ENCODE data around the gene NDUFA6.

DNA sequence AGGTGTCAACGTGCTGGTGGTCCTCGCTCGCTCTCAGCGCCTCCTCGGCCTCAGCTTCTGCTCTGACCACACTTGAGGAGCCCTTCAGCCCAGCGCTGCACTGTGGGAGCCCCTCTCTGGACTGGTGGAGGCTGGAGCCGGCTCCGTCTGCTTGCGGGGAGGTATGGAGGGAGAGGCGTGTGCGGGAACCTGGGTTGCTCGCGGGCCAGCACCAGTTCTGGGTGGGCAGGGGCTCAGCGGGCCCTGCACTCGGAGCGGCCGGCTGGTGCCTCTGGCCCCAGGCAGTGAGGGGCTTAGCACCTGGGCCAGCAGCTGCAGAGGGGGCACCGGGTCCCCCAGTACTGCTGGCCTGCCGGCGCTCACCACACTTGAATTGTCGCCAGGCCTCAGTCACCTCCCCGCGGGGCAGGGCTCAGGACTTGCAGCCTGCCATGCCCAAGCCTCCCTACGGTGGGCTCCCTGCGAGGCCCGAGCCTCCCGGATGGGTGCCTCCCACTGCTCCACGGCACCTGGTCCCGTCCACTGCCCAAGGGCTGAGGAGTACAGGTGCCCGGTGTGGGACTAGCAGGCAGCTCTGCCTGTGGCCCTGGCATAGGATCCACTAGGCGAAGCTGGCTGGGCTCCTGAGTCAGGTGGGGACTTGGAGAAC lies 47.7 kb upstream of the NDUFA6 start:
- TF ChIP-seq, protein P1, sequence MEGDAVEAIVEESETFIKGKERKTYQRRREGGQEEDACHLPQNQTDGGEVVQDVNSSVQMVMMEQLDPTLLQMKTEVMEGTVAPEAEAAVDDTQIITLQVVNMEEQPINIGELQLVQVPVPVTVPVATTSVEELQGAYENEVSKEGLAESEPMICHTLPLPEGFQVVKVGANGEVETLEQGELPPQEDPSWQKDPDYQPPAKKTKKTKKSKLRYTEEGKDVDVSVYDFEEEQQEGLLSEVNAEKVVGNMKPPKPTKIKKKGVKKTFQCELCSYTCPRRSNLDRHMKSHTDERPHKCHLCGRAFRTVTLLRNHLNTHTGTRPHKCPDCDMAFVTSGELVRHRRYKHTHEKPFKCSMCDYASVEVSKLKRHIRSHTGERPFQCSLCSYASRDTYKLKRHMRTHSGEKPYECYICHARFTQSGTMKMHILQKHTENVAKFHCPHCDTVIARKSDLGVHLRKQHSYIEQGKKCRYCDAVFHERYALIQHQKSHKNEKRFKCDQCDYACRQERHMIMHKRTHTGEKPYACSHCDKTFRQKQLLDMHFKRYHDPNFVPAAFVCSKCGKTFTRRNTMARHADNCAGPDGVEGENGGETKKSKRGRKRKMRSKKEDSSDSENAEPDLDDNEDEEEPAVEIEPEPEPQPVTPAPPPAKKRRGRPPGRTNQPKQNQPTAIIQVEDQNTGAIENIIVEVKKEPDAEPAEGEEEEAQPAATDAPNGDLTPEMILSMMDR (IDR thresholded peaks at IDR 0.05), result no peak
- no peak for TF ChIP-seq ZFX (IDR thresholded peaks at IDR 0.05; ENCODE audit: borderline replicate concordance)

Measured in 22Rv1 (cell line).